HuH-7.5 (cell line): ENCODE data around the gene PTPRR.
A peak's percentile ranks its signal among the peaks of the same experiment; 100 is the strongest.

ENCODE experiments used
- DNase-seq: peaks from one replicate; pipeline ENCODE4 v3.0.0; 2011; ENCODE audit warnings: low spot score

PTPRR gene

GRCh38 chr12:70910666-70911065 lies 9.9 kb downstream of the PTPRR start:
- DNase-seq, result no peak

GRCh38 chr12:70908978-70909377 lies 11.6 kb downstream of the PTPRR start:
- no peak for DNase-seq

GRCh38 chr12:70907412-70907811 lies 13.1 kb downstream of the PTPRR start:
- DNase-seq, result no peak

- no peak for DNase-seq
Observed at GRCh38 chr12:70895956-70896355, 24.6 kb downstream of the PTPRR start.

- no peak for DNase-seq
Observed at GRCh38 chr12:70892593-70892992, 27.9 kb downstream of the PTPRR start.

- DNase-seq, result no peak
Observed at GRCh38 chr12:70890895-70891832, 29.4 kb downstream of the PTPRR start.

- no peak for DNase-seq
Observed at GRCh38 chr12:70885956-70886355, 34.6 kb downstream of the PTPRR start.

GRCh38 chr12:70883855-70884254 lies 36.7 kb downstream of the PTPRR start:
- no peak for DNase-seq

GRCh38 chr12:70880744-70881143 lies 39.8 kb downstream of the PTPRR start:
- no peak for DNase-seq

- peak; percentile 5 for DNase-seq
Observed at GRCh38 chr12:70876952-70877351, 43.6 kb downstream of the PTPRR start.

GRCh38 chr12:70875628-70876027 lies 44.9 kb downstream of the PTPRR start:
- no peak for DNase-seq

GRCh38 chr12:70854881-70855568 lies 65.5 kb downstream of the PTPRR start:
- DNase-seq, result no peak

GRCh38 chr12:70854138-70854537 lies 66.4 kb downstream of the PTPRR start:
- DNase-seq, result no peak

GRCh38 chr12:70853326-70853725 lies 67.2 kb downstream of the PTPRR start:
- no peak for DNase-seq

- no peak for DNase-seq
Observed at GRCh38 chr12:70852416-70853150, 68.0 kb downstream of the PTPRR start.

GRCh38 chr12:70849265-70849960 lies 71.1 kb downstream of the PTPRR start:
- DNase-seq, result no peak

- DNase-seq, result no peak
Observed at GRCh38 chr12:70847871-70848270, 72.7 kb downstream of the PTPRR start.

GRCh38 chr12:70845268-70845667 lies 75.3 kb downstream of the PTPRR start:
- DNase-seq, result no peak

- no peak for DNase-seq
Observed at GRCh38 chr12:70843363-70843762, 77.2 kb downstream of the PTPRR start.

- no peak for DNase-seq
Observed at GRCh38 chr12:70842942-70843341, 77.6 kb downstream of the PTPRR start.

- DNase-seq, result no peak
Observed at GRCh38 chr12:70842136-70842535, 78.4 kb downstream of the PTPRR start.
